SK-N-SH (cell line): ENCODE results near the gene ZNF207. TPM values are rescaled to one million over a fixed set of nuclear protein-coding genes. Genes with fewer than 3 reads are reported as not detected.

Experiments
- CTCF ChIA-PET: fragments of 300-600, 350-600 bp; formaldehyde crosslinking; extraction: SDS; loops from one replicate; lab custom pipeline; 2021; lab: Yijun Ruan, JAX
- POLR2A ChIA-PET: fragments of 350-600 bp; sonication (Branson Sonifier 250); formaldehyde crosslinking; extraction: SDS; loops from one replicate; lab custom pipeline; 2020; ENCODE audit warnings: antibody characterized with exemption, inconsistent platforms; lab: Yijun Ruan, JAX
- DNase-seq: peaks from one replicate; pipeline ENCODE4 v3.0.0; 2012
- H2AFZ ChIP-seq: fragments of 200-600 bp; sonication (generic); 2 replicates; pipeline ENCODE4 v1.8.1; 2016; ENCODE audit warnings: antibody characterized with exemption, mild to moderate bottlenecking, low read depth
- H3F3A ChIP-seq: fragments of 200-600 bp; sonication (generic); replicated peaks from 2 replicates; pipeline ENCODE3; 2016; ENCODE audit warnings: antibody characterized with exemption, mild to moderate bottlenecking; ENCODE audit not compliant: insufficient read depth
- H3K27ac ChIP-seq, 2 experiments: fragments of 200-500 bp in 1 of 2; fragments of 200-600 bp in 1 of 2; sonication (Bioruptor generic) in 1 of 2; sonication (generic), shearing (Covaris generic) in 1 of 2; 2 replicates each; pipeline versions ENCODE4 v1.5.1 to v1.6.1; 2014 to 2016; ENCODE audit warnings: low read depth in 2 of 2, inconsistent platforms in 1 of 2, low read length in 1 of 2, mild to moderate bottlenecking in 1 of 2, mixed read lengths in 1 of 2
- H3K27me3 ChIP-seq: fragments of 200-600 bp; sonication (generic), shearing (Covaris generic); 2 replicates; pipeline ENCODE4 v1.6.1; 2016; ENCODE audit warnings: mixed run types; ENCODE audit not compliant: insufficient read depth
- H3K36me3 ChIP-seq, 2 experiments: fragments of 200-500 bp in 1 of 2; fragments of 200-600 bp in 1 of 2; sonication (Bioruptor generic) in 1 of 2; sonication (generic) in 1 of 2; replicated peaks in 1 of 2; 2 replicates each; pipeline versions ENCODE3 to v1.5.1; 2014 to 2016; ENCODE audit warnings: low read length in 1 of 2, mild to moderate bottlenecking in 1 of 2; ENCODE audit not compliant: insufficient read depth in 2 of 2, control insufficient read depth in 1 of 2
- H3K4me1 ChIP-seq, 2 experiments: fragments of 200-500 bp in 1 of 2; fragments of 200-600 bp in 1 of 2; sonication (Bioruptor generic) in 1 of 2; sonication (generic), shearing (Covaris generic) in 1 of 2; 2 replicates each; pipeline versions ENCODE4 v1.5.1 to v1.6.1; 2014 to 2016; ENCODE audit warnings: low read depth in 1 of 2, low read length in 1 of 2, mixed run types in 1 of 2; ENCODE audit not compliant: insufficient read depth in 2 of 2, control insufficient read depth in 1 of 2
- H3K4me2 ChIP-seq: fragments of 200-600 bp; sonication (generic), shearing (Covaris generic); 2 replicates; pipeline ENCODE4 v1.6.1; 2017; ENCODE audit warnings: mixed run types
- H3K4me3 ChIP-seq, 2 experiments: fragments of 200-500 bp in 1 of 2; fragments of 200-600 bp in 1 of 2; sonication (Bioruptor generic) in 1 of 2; sonication (generic), shearing (Covaris generic) in 1 of 2; 2 replicates each; pipeline versions ENCODE4 v1.5.1 to v1.8.1; 2014 to 2016; ENCODE audit warnings: low read depth in 2 of 2, inconsistent platforms in 1 of 2, low read length in 1 of 2, mild to moderate bottlenecking in 1 of 2, mixed read lengths in 1 of 2, moderate library complexity in 1 of 2
- H3K79me2 ChIP-seq: fragments of 200-600 bp; sonication (generic); 2 replicates; pipeline ENCODE4 v1.8.1; 2017; ENCODE audit warnings: mild to moderate bottlenecking; ENCODE audit not compliant: insufficient read depth
- H3K9ac ChIP-seq: fragments of 200-600 bp; sonication (generic); 2 replicates; pipeline ENCODE4 v1.6.1; 2017; ENCODE audit warnings: mixed run types
- H3K9me2 ChIP-seq: fragments of 200-600 bp; sonication (generic); 2 replicates; pipeline ENCODE4 v1.6.1; 2017; ENCODE audit warnings: mixed run types
- H3K9me3 ChIP-seq: fragments of 200-600 bp; sonication (generic); 2 replicates; pipeline ENCODE4 v1.6.1; 2017; ENCODE audit warnings: mixed run types, mild to moderate bottlenecking, moderate library complexity
- H4K20me1 ChIP-seq: fragments of 200-600 bp; sonication (generic); 2 replicates; pipeline ENCODE4 v1.6.1; 2017; ENCODE audit warnings: mild to moderate bottlenecking, mixed run types; ENCODE audit not compliant: insufficient read depth
- CHD2 ChIP-seq: fragments of 150-350 bp; IDR thresholded peaks from 2 replicates; pipeline ENCODE4 v1.6.1; 2018; ENCODE audit warnings: low read length; ENCODE audit not compliant: partially characterized antibody
- ELF1 ChIP-seq: IDR thresholded peaks from 2 replicates; pipeline ENCODE4 v1.4.0; 2012
- EZH2phosphoT487 ChIP-seq: fragments of 200-600 bp; sonication (generic); IDR thresholded peaks from 2 replicates; pipeline ENCODE4 v1.6.1; 2017; ENCODE audit warnings: low read depth, mixed run types, mild to moderate bottlenecking, antibody characterized with exemption, moderate library complexity, borderline replicate concordance
- IRF3 ChIP-seq: fragments of 150-350 bp; IDR thresholded peaks from 2 replicates; pipeline ENCODE4 v1.6.1; 2016; ENCODE audit warnings: mild to moderate bottlenecking, low read depth, low read length
- NFIC ChIP-seq: IDR thresholded peaks from 2 replicates; pipeline ENCODE4 v1.4.0; 2012; ENCODE audit warnings: borderline replicate concordance
- RAD21 ChIP-seq: IDR thresholded peaks from 2 replicates; pipeline ENCODE4 v1.6.1; 2012; ENCODE audit warnings: mild to moderate bottlenecking, low read length
- TAF1 ChIP-seq: IDR thresholded peaks from 2 replicates; pipeline ENCODE4 v1.6.1; 2012; ENCODE audit warnings: low read depth, mild to moderate bottlenecking, low read length, moderate library complexity, borderline replicate concordance
- TEAD4 ChIP-seq: IDR thresholded peaks from 2 replicates; pipeline ENCODE4 v1.4.0; 2012; ENCODE audit warnings: mild to moderate bottlenecking, borderline replicate concordance; ENCODE audit not compliant: insufficient read depth
- WGBS: methylation state at CpG from one replicate; pipeline ENCODE4 v1.1.6; 2017; ENCODE audit warnings: low lambda C conversion rate; 5-methylcytosine and 5-hydroxymethylcytosine counted together
- polyA plus RNA-seq, 3 experiments: library from polyadenylated mRNA; depleted of rRNA; stranded (reverse); fragments of >200 nt; gene quantifications; 2 replicates each; pipeline ENCODE4 v1.2.3, GENCODE V29; 2012
- TF ChIP-seq, protein P1 (sequence below): fragments of 200-600 bp; sonication (generic); IDR thresholded peaks from 2 replicates; pipeline ENCODE4 v1.6.1; 2017; ENCODE audit warnings: antibody characterized with exemption, mild to moderate bottlenecking, moderate library complexity
- TF ChIP-seq, protein P2 (sequence below): fragments of 150-350 bp; IDR thresholded peaks from 2 replicates; pipeline ENCODE4 v1.6.1; 2017; ENCODE audit warnings: antibody characterized with exemption, low read length, low read depth, borderline replicate concordance
- TF ChIP-seq, protein P3 (sequence below): IDR thresholded peaks from 2 replicates; pipeline ENCODE4; 2012
- TF ChIP-seq, protein P4 (sequence below): IDR thresholded peaks from 2 replicates; pipeline ENCODE4 v1.4.0; 2012; ENCODE audit warnings: low read depth, borderline replicate concordance

Gene ZNF207
- polyA plus RNA-seq, 1 of the 3 experiments (the other 2 are of a cell fraction), result 122 TPM

DNA sequence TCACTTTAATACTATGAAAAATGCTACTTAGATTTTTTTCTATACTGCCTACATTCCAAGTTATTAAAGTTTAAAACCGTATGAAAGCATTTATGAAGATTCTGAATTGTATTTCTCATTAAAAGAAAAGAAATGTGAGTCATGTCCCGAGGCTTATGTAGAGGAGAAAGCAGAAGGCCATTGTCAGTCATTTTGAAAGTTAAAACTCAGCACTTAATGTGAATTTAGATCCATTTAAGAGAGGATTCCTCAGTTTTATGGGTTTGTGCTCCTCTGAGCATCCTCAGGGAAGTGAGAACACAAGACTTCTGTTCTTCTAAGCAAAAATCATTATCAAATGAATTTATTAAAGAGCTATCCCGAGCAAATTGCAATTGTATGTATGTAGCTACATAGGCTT, 19.8 kb upstream of the ZNF207 start:
- H3K36me3 ChIP-seq, result peaks cover 22 to 27% of the 10 kb centered on the region in 2 experiments
- no peak for DNase-seq
- TF ChIP-seq TAF1 (no peak), IRF3 (no peak), RAD21 (no peak), CHD2 (no peak), ELF1 (no peak), TEAD4 (no peak)
- TF ChIP-seq, protein P1, sequence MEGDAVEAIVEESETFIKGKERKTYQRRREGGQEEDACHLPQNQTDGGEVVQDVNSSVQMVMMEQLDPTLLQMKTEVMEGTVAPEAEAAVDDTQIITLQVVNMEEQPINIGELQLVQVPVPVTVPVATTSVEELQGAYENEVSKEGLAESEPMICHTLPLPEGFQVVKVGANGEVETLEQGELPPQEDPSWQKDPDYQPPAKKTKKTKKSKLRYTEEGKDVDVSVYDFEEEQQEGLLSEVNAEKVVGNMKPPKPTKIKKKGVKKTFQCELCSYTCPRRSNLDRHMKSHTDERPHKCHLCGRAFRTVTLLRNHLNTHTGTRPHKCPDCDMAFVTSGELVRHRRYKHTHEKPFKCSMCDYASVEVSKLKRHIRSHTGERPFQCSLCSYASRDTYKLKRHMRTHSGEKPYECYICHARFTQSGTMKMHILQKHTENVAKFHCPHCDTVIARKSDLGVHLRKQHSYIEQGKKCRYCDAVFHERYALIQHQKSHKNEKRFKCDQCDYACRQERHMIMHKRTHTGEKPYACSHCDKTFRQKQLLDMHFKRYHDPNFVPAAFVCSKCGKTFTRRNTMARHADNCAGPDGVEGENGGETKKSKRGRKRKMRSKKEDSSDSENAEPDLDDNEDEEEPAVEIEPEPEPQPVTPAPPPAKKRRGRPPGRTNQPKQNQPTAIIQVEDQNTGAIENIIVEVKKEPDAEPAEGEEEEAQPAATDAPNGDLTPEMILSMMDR, result no peak
- TF ChIP-seq, protein P2, sequence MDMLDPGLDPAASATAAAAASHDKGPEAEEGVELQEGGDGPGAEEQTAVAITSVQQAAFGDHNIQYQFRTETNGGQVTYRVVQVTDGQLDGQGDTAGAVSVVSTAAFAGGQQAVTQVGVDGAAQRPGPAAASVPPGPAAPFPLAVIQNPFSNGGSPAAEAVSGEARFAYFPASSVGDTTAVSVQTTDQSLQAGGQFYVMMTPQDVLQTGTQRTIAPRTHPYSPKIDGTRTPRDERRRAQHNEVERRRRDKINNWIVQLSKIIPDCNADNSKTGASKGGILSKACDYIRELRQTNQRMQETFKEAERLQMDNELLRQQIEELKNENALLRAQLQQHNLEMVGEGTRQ, result no peak
- no peaks in the 10 kb centered on the region for H3K27me3 ChIP-seq
- H3K27ac ChIP-seq, result no peak overlapping the region
- no peak overlapping the region for H3K4me2 ChIP-seq
- no peak overlapping the region for H3K4me3 ChIP-seq
- H3F3A ChIP-seq, result peaks cover 16% of the 10 kb centered on the region
- H3K9me3 ChIP-seq, result no peaks in the 10 kb centered on the region
- H3K9me2 ChIP-seq, result no peaks in the 10 kb centered on the region
- H4K20me1 ChIP-seq, result no peaks in the 10 kb centered on the region
- POLR2A ChIA-PET, result no interaction called here
- H3K9ac ChIP-seq, result no peak overlapping the region
- WGBS, result 87% methylated on average over 3 of the region's 3 CpGs
- CTCF ChIA-PET, result interaction anchor here (2.4 kb wide), 1 partner anchor 77 kb away, joined by 12 read pairs; no protein-coding TSS in a partner anchor
- no peak overlapping the region for H2AFZ ChIP-seq
- no peaks in the 10 kb centered on the region for H3K79me2 ChIP-seq
- peaks cover 0 to 1% of the 10 kb centered on the region in 2 experiments; a peak in 1 of 4 replicates for H3K4me1 ChIP-seq

- CTCF ChIA-PET, result interaction anchor here (1.4 to 4.1 kb wide), 2 partner anchors 12 to 78 kb away, joined by 5 to 16 read pairs; no protein-coding TSS in a partner anchor
- H3K36me3 ChIP-seq, result peaks cover 22 to 28% of the 10 kb centered on the region in 2 experiments
- H2AFZ ChIP-seq, result no peak overlapping the region
- DNase-seq, result no peak
- H3K4me1 ChIP-seq, result peaks cover 0 to 6% of the 10 kb centered on the region in 2 experiments; a peak in 1 of 4 replicates
- peaks cover 24% of the 10 kb centered on the region for H3F3A ChIP-seq
- H3K27me3 ChIP-seq, result no peaks in the 10 kb centered on the region
- no peak overlapping the region for H3K4me2 ChIP-seq
- POLR2A ChIA-PET, result no interaction called here
- H3K9ac ChIP-seq, result no peak overlapping the region
- 95% methylated on average over 3 of the region's 3 CpGs for WGBS
- no peaks in the 10 kb centered on the region for H4K20me1 ChIP-seq
- no peak overlapping the region for H3K4me3 ChIP-seq
- no peaks in the 10 kb centered on the region for H3K79me2 ChIP-seq
- TF ChIP-seq EZH2phosphoT487 (no peak), NFIC (no peak)
- TF ChIP-seq, protein P3, sequence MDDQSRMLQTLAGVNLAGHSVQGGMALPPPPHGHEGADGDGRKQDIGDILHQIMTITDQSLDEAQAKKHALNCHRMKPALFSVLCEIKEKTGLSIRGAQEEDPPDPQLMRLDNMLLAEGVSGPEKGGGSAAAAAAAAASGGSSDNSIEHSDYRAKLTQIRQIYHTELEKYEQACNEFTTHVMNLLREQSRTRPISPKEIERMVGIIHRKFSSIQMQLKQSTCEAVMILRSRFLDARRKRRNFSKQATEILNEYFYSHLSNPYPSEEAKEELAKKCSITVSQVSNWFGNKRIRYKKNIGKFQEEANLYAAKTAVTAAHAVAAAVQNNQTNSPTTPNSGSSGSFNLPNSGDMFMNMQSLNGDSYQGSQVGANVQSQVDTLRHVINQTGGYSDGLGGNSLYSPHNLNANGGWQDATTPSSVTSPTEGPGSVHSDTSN, result no peak
- TF ChIP-seq, protein P4, sequence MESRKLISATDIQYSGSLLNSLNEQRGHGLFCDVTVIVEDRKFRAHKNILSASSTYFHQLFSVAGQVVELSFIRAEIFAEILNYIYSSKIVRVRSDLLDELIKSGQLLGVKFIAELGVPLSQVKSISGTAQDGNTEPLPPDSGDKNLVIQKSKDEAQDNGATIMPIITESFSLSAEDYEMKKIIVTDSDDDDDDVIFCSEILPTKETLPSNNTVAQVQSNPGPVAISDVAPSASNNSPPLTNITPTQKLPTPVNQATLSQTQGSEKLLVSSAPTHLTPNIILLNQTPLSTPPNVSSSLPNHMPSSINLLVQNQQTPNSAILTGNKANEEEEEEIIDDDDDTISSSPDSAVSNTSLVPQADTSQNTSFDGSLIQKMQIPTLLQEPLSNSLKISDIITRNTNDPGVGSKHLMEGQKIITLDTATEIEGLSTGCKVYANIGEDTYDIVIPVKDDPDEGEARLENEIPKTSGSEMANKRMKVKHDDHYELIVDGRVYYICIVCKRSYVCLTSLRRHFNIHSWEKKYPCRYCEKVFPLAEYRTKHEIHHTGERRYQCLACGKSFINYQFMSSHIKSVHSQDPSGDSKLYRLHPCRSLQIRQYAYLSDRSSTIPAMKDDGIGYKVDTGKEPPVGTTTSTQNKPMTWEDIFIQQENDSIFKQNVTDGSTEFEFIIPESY, result no peak
- TF ChIP-seq, protein P2, result no peak
- no peak overlapping the region for H3K27ac ChIP-seq
- no peaks in the 10 kb centered on the region for H3K9me2 ChIP-seq
- H3K9me3 ChIP-seq, result no peaks in the 10 kb centered on the region
Observed at GRCh38 chr17:32331243-32332040, 18.5 kb upstream of the ZNF207 start.
